Fibroblast of skin of back (primary cell): ENCODE data around the gene NFX1.
"Not testable (repeated sequence)": the region's sequence is repeated elsewhere in the genome, so short reads cannot be mapped to it uniquely, and the experiment has no call there.

ENCODE experiments used
- DNase-seq: peaks from one replicate; pipeline ENCODE4 v3.0.0-alpha.2; 2013

The NFX1 gene

DNA sequence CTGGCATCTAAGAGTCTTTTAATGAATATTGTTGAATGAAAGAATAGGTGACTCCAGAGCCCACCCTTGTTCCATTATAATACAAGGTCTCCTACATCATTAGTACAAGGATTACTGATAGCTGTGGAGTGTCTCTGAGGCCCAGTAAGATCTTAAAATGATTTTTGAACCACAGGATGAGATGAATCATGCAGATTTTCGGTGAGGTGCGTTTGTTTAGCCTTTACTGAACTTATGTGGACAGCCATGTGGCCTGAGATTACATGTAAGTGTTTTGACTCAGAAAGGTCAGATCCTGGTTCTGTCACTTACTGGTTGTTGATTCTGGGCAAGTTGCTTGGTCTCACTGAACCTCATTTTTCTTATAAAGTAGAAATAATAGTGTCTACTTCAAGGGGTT lies 21.6 kb downstream of the NFX1 start:
- DNase-seq, result no peak

GRCh38 chr9:33315371-33315770 lies 25.1 kb downstream of the NFX1 start:
- DNase-seq, result no peak

DNA sequence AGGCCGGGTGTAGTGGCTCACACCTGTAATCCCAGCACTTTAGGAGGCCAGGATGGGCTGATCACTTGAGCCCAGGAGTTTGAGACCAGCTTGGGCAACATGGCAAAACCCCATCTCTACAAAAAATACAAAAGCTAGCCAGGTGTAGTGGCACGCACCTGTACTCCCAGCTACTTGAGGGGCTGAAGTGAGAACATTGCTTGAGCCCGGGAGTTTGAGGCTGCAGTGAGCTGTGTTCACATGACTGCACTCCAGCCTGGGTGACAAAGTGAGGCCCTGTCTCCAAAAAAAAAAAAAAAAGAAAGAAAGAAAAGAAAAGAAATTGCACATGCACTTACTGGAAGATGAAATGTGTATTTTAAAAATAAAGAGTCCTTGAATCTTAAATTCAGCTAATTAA lies 26.8 kb downstream of the NFX1 start:
- DNase-seq, result not testable (repeated sequence)

GRCh38 chr9:33318225-33318624 lies 27.9 kb downstream of the NFX1 start:
- no peak for DNase-seq

GRCh38 chr9:33318781-33319180 lies 28.5 kb downstream of the NFX1 start:
- DNase-seq, result no peak

DNA sequence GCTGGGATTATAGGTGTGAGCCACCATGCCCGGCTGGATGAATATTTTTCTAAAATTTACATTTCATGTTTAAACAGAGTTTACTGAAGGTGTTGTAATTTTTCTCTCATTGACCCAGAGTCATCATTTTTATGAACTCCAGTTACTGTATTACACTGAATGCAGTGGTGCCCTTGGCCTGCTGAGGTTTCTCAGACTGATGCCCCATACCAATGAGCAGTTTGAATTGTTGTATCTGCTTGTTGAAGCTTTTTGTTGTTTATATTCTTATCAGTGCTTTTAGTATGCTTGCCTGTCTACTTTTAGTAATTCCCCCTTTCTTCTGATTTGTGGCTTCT lies 29.9 kb downstream of the NFX1 start:
- DNase-seq, result no peak

DNA sequence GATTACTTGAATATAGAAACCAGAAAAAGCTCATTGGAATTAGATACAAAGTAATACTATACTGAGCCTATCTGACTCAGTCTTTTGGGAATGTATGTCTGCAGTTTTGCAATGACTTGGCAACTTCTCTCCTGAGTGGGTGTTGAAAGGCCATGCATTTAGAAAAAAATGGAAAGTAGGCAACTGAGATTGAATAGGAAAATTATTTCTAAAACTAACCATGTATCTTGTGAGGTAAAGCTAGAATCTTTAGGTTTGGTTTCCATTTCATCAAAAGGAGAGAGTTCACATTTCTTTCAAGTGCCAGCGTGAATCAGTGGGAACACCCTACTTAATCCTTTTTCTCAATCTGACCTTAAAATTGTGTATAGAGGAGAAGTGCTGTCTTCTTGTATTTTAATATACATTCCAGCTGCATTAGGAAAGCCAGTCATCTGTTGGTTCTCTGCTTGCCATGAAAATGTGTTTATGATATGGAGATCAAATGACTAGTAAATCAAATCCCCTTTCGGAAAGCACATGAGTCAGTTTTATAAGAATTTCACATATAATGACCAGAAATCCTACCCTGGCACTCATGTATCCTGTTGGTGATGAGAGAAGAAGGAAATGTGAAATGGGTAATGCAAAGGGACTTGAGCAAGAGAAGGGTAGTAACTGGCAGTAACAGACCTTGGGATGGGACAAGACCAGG lies 30.4 kb downstream of the NFX1 start:
- DNase-seq, result peak; percentile 94

DNA sequence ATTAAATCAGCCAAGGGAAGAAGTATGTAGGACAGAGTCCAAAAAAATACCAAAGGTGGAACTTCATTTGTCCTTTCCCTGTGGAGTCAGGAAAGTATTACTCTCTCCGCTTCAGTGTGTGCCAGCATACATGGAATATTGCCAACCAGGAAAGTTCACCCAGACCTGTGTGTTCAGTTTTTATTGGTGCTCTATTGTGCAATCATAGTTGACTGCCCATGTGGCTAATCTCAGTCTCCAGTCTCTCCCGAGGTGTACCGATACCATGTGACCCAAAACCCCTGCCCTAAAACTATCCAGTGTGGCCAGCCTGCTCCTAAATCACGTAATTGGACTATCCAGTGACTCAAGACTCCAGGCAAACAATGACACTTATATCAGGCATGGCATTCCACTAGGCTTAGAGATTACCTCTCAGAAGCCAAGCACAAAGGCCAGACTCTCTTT lies 38.8 kb downstream of the NFX1 start:
- DNase-seq, result peak; percentile 82

DNA sequence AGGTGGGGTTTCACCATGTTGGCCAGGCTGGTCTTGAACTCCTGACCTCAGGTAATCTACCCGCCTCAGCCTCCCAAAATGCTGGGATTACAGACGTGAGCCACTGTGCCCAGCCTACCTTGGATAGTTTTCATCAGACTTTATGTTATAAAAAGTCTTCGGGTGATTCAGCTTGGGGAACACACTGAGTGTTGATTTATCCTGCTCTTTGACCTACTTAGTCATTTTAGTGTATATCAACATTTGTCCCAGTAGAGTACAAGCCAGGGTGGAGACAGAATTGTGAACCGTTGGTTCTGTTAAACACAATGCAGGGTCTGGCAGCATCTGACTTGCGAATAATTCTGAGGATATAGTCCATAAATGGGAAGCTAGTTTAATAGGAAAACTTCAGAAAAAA lies 39.7 kb downstream of the NFX1 start:
- DNase-seq, result peak; percentile 68

GRCh38 chr9:33331377-33331891 lies 41.1 kb downstream of the NFX1 start:
- DNase-seq, result no peak

DNA sequence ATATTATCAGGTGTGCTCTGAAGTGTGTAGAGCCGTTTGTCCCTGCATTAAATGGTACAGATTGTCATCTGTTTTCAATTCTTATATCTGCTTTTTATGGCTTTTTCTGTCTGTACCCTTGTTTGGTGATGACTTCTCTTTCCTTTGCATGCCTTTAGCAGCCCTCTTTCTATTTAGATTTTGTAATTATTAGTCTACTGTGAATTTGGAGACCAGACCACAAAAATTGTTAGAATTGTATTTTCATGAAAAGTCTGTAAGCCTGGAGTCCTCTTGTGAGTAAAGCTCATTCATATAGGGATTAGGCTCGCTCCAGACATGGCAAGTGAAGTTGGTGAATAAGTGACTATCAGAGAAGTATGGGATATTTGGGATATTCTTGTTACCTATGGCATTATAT lies 41.7 kb downstream of the NFX1 start:
- DNase-seq, result peak; percentile 21

DNA sequence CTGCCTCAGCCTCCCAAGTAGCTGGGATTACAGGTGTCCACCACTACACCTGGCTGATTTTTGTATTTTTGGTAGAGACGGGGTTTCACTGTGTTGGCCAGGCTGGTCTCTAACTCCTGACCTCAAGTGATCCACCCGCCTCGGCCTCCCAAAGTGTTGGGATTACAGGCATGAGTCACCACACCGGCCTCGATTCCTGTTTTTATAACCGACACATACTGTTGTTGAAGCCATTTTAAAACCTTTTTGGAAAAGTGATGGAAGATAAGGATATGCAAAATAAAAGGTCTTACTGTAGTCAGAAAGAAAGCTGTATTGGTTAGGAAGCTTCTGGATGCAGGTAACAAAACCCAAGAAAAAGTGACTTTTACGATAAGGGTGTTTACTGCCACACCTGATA lies 42.6 kb downstream of the NFX1 start:
- peak; percentile 36 for DNase-seq

DNA sequence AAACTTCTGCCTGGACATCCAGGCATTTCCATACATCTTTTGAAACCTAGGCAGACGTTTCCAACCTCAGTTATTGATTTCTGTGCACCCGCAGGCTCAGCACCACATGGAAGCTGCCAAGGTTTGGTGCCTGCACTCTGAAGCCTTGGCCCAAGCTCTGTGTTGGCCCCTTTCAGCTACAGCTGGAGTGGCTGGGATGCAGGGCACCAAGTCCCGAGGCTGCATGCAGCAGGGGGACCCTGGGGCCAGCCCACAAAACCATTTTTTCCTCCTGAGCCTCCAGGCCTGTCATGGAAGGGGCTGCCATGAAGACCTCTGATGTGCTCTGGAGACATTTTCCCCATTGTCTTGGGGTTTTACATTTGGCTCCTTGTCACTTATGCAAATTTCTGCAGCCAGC lies 49.9 kb downstream of the NFX1 start:
- no peak for DNase-seq

DNA sequence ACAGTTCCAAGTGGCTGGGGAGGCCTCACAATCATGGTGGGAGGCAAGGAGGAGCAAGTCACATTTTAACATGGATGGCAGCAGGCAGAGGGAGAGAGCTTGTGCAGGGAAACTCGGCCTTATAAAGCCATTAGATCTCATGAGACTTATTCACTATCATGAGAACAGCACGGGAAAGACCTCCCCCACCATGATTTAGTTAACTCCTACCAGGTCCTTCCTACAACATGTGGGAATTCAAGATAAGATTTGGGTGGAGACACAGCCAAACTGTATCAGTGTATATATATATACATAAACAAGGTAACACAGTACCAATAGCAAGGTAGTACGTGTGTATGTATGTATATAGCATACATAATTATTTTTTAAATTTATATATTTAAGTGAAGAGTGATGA lies 50.9 kb downstream of the NFX1 start:
- no peak for DNase-seq

DNA sequence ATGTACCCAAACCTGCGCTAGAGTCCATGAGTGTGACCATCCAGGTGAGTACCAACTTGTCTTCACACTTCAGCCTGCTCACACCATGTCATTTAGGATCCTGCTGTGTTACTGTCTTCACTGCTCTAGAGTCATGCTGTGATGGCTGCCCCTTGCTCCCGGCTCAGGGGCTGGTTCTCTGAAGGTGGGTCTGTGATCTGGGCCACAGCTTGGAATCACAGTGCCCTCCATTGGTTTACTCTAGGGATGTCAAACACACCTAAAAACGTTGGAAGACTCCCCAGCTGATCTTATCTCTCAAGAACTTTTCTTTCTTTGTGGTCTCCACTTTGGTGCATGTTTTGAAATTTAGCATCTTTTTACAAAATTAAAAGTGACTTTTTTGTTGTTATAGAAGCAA lies 53.8 kb downstream of the NFX1 start:
- no peak for DNase-seq

GRCh38 chr9:33346564-33346963 lies 56.2 kb downstream of the NFX1 start:
- DNase-seq, result no peak

DNA sequence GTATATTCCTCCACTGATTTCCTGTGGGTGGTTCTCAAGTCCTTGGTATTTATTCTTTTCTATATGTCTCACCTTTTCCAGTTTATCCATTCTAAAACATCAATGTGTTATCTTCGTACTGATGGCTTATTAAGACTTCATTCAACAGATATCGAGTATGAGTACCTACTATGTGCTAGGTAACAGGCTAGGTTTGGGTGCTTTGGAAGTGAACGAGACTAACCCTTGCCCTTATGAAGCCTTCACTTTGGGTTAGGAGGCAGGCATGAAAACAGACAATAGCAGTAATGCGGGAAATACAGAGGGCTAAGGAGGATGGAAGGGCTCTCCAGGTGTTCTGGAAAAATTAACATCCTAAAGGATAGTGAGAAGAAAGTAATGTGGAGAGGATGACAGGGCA lies 58.7 kb downstream of the NFX1 start:
- DNase-seq, result no peak

GRCh38 chr9:33349743-33350142 lies 59.4 kb downstream of the NFX1 start:
- DNase-seq, result no peak

GRCh38 chr9:33350310-33350709 lies 60.0 kb downstream of the NFX1 start:
- DNase-seq, result peak; percentile 51

- no peak for DNase-seq
Observed at GRCh38 chr9:33351547-33351946, 61.2 kb downstream of the NFX1 start.

- DNase-seq, result no peak
Observed at GRCh38 chr9:33354651-33355211, 64.4 kb downstream of the NFX1 start.

DNA sequence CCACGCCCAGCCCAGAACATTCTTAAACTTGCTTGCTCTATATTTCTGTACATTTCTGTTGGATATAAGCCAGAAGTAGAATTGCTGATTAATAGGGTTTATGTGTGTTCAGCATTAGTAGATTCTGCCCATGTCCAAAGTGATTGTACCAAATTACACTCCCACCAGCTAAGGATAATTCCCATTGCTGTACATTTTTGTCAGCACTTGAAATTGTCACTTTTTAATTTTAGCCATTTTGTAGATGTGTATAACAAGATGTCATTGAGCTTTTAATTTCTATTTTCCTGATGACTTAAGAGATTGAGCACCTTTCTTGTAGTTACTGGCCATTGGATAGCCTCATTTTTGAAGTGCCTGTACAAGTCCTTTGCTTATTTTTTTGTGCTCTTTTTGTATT lies 65.6 kb downstream of the NFX1 start:
- no peak for DNase-seq

DNA sequence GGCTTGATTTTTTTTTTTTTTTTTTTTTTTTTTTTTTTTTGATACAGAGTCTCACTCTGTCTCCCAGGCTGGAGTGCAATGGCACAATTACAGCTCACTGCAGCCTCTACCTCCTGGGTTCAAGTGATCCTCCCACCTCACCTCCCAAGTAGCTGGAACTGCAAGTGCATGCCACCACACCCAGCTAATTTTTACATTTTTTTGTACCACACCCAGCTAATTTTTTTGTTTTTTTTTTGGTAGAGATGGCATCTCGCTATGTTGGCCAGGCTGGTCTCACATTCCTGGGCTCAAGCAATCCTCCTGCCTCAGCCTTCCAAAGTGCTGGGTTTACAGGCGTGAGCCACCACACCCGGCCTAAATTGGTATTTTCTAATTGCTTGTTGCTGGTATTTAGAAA lies 68.3 kb downstream of the NFX1 start:
- not testable (repeated sequence) for DNase-seq

DNA sequence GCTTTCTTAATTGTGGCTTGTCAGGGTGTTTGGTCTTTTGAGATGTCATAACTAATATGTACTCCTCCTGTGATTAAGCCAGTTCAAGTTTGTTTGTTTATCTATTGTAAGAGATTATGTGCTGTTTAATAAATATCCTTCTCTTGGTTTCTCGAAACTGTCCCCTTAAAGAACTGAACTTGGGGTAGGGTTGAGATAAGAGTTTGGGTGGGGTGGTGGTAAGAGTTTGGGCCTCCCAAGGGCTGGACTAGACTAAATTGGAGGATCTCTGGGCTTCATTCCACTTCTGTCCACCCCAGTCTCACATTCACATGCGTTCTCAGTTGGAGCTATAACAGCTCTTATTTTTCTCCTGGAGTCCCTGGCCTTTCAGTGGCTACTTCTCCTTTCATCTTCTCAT lies 73.8 kb downstream of the NFX1 start:
- no peak for DNase-seq

GRCh38 chr9:33364814-33365213 lies 74.5 kb downstream of the NFX1 start:
- DNase-seq, result not testable (repeated sequence)
